ENCODE results near the gene DNAJC25.

DNAJC25 gene

GRCh38 chr9:111605041-111605559 is 26.0 kb upstream of the DNAJC25 start:
- WGBS = over 99% methylated on average over 6 of the region's 9 CpGs

GRCh38 chr9:111610149-111610548 is 21.0 kb upstream of the DNAJC25 start:
- Histone ChIP-seq H3K23ac (ENCODE audit: low read length in 2 of 2) (no peak overlapping the region), H4K91ac (ENCODE audit: low read length) (no peak overlapping the region), H3K4me1 (ENCODE audit: control insufficient read depth, insufficient read depth, low read depth, low read length) (no peaks in the 10 kb centered on the region), H3K79me1 (replicated peaks; ENCODE audit: low read length, poor library complexity, severe bottlenecking) (no peaks in the 10 kb centered on the region), H2AK5ac (ENCODE audit: low read length, severe bottlenecking) (no peak overlapping the region), H2BK15ac (ENCODE audit: low read depth, poor library complexity, severe bottlenecking) (no peak overlapping the region), H3K18ac (ENCODE audit: low read depth in 1 of 2, low read length in 2 of 2) (no peak overlapping the region), H3K27ac (ENCODE audit: low read length, poor library complexity, severe bottlenecking) (no peak overlapping the region), H3K4me2 (ENCODE audit: low read length, poor library complexity, severe bottlenecking) (no peak overlapping the region), H2BK120ac (ENCODE audit: low read depth, low read length) (no peak overlapping the region), H3K27me3 (ENCODE audit: control insufficient read depth in 1 of 2, insufficient read depth in 1 of 2, low read length in 2 of 2) (peaks cover 9 to 36% of the 10 kb centered on the region in 2 experiments), H3K9ac (ENCODE audit: low read length) (no peak overlapping the region), H3K14ac (ENCODE audit: low read length in 2 of 2) (no peak overlapping the region), H2BK5ac (ENCODE audit: low read depth, low read length, poor library complexity, severe bottlenecking) (no peak overlapping the region), H3K4ac (ENCODE audit: low read depth in 1 of 2, low read length in 2 of 2) (no peak overlapping the region), H2AFZ (ENCODE audit: low read depth, low read length) (no peak overlapping the region), H3K9me3 (ENCODE audit: control insufficient read depth, low read length) (no peaks in the 10 kb centered on the region), H4K8ac (ENCODE audit: low read length) (no peak overlapping the region), H2BK12ac (ENCODE audit: low read length in 2 of 2) (no peak overlapping the region), H3K36me3 (ENCODE audit: control insufficient read depth in 1 of 2, insufficient read depth in 2 of 2, low read depth in 1 of 2, low read length in 2 of 2) (no peaks in the 10 kb centered on the region), H3K4me3 (ENCODE audit: insufficient read depth in 1 of 2, low read depth in 1 of 2, low read length in 2 of 2) (no peak overlapping the region)
- WGBS = 62% methylated on average over 5 of the region's 5 CpGs
- DNase-seq = no peak

More at GRCh38 chr9:111605041-111605559, 26.0 kb upstream of the DNAJC25 start:
- Histone ChIP-seq H3K4ac (ENCODE audit: low read depth in 1 of 2, low read length in 2 of 2) (no peak overlapping the region), H3K4me3 (ENCODE audit: insufficient read depth in 1 of 2, low read depth in 1 of 2, low read length in 2 of 2) (no peak overlapping the region), H3K18ac (ENCODE audit: low read depth in 1 of 2, low read length in 2 of 2) (no peak overlapping the region), H3K27me3 (ENCODE audit: control insufficient read depth in 1 of 2, insufficient read depth in 1 of 2, low read length in 2 of 2) (peaks cover 0 to 12% of the 10 kb centered on the region in 2 experiments), H4K8ac (ENCODE audit: low read length) (no peak overlapping the region), H2AFZ (ENCODE audit: low read depth, low read length) (no peak overlapping the region), H2AK5ac (ENCODE audit: low read length, severe bottlenecking) (no peak overlapping the region), H2BK12ac (ENCODE audit: low read length in 2 of 2) (no peak overlapping the region), H2BK5ac (ENCODE audit: low read depth, low read length, poor library complexity, severe bottlenecking) (no peak overlapping the region), H3K14ac (ENCODE audit: low read length in 2 of 2) (no peak overlapping the region), H3K9me3 (ENCODE audit: control insufficient read depth, low read length) (no peaks in the 10 kb centered on the region), H3K23ac (ENCODE audit: low read length in 2 of 2) (no peak overlapping the region), H3K9ac (ENCODE audit: low read length) (no peak overlapping the region), H2BK120ac (ENCODE audit: low read depth, low read length) (no peak overlapping the region), H3K4me2 (ENCODE audit: low read length, poor library complexity, severe bottlenecking) (no peak overlapping the region), H3K27ac (ENCODE audit: low read length, poor library complexity, severe bottlenecking) (no peak overlapping the region), H3K79me1 (replicated peaks; ENCODE audit: low read length, poor library complexity, severe bottlenecking) (no peaks in the 10 kb centered on the region), H3K36me3 (ENCODE audit: control insufficient read depth in 1 of 2, insufficient read depth in 2 of 2, low read depth in 1 of 2, low read length in 2 of 2) (no peaks in the 10 kb centered on the region), H2BK15ac (ENCODE audit: low read depth, poor library complexity, severe bottlenecking) (no peak overlapping the region), H4K91ac (ENCODE audit: low read length) (no peak overlapping the region), H3K4me1 (ENCODE audit: control insufficient read depth, insufficient read depth, low read depth, low read length) (peaks cover 1% of the 10 kb centered on the region)
- no peak for DNase-seq

- Histone ChIP-seq H3K9ac (ENCODE audit: low read length) (no peak overlapping the region), H3K27ac (ENCODE audit: low read length, poor library complexity, severe bottlenecking) (no peak overlapping the region), H4K91ac (ENCODE audit: low read length) (no peak overlapping the region)
Measured at GRCh38 chr9:111610845-111611244, 20.3 kb upstream of the DNAJC25 start.

GRCh38 chr9:111613436-111614040 is 17.6 kb upstream of the DNAJC25 start:
- no peak overlapping the region for H3K14ac ChIP-seq (ENCODE audit: low read length in 2 of 2)
- no peak overlapping the region for H2AFZ ChIP-seq (ENCODE audit: low read depth, low read length)
- H2BK120ac ChIP-seq (ENCODE audit: low read depth, low read length) = no peak overlapping the region
- DNase-seq = no peak
- no peaks in the 10 kb centered on the region for H3K9me3 ChIP-seq (ENCODE audit: control insufficient read depth, low read length)
- H2BK5ac ChIP-seq (ENCODE audit: low read depth, low read length, poor library complexity, severe bottlenecking) = no peak overlapping the region
- H3K4ac ChIP-seq (ENCODE audit: low read depth in 1 of 2, low read length in 2 of 2) = no peak overlapping the region
- H3K4me3 ChIP-seq (ENCODE audit: insufficient read depth in 1 of 2, low read depth in 1 of 2, low read length in 2 of 2) = no peak overlapping the region
- H2BK15ac ChIP-seq (ENCODE audit: low read depth, poor library complexity, severe bottlenecking) = no peak overlapping the region
- H2BK12ac ChIP-seq (ENCODE audit: low read length in 2 of 2) = no peak overlapping the region
- H4K91ac ChIP-seq (ENCODE audit: low read length) = no peak overlapping the region
- no peak overlapping the region for H3K9ac ChIP-seq (ENCODE audit: low read length)
- H4K8ac ChIP-seq (ENCODE audit: low read length) = no peak overlapping the region
- WGBS = 89% methylated on average over 3 of the region's 4 CpGs
- H3K4me1 ChIP-seq (ENCODE audit: control insufficient read depth, insufficient read depth, low read depth, low read length) = no peaks in the 10 kb centered on the region
- H3K27ac ChIP-seq (ENCODE audit: low read length, poor library complexity, severe bottlenecking) = no peak overlapping the region
- no peak overlapping the region for H3K18ac ChIP-seq (ENCODE audit: low read depth in 1 of 2, low read length in 2 of 2)
- peaks cover 11 to 47% of the 10 kb centered on the region in 2 experiments for H3K27me3 ChIP-seq (ENCODE audit: control insufficient read depth in 1 of 2, insufficient read depth in 1 of 2, low read length in 2 of 2)
- H3K4me2 ChIP-seq (ENCODE audit: low read length, poor library complexity, severe bottlenecking) = no peak overlapping the region
- H3K36me3 ChIP-seq (ENCODE audit: control insufficient read depth in 1 of 2, insufficient read depth in 2 of 2, low read depth in 1 of 2, low read length in 2 of 2) = no peaks in the 10 kb centered on the region
- H3K23ac ChIP-seq (ENCODE audit: low read length in 2 of 2) = no peak overlapping the region
- no peaks in the 10 kb centered on the region for H3K79me1 ChIP-seq (replicated peaks; ENCODE audit: low read length, poor library complexity, severe bottlenecking)
- no peak overlapping the region for H2AK5ac ChIP-seq (ENCODE audit: low read length, severe bottlenecking)

More at GRCh38 chr9:111610845-111611244, 20.3 kb upstream of the DNAJC25 start:
- H3K4me1 ChIP-seq (ENCODE audit: control insufficient read depth, insufficient read depth, low read depth, low read length) = no peaks in the 10 kb centered on the region
- no peak overlapping the region for H3K4ac ChIP-seq (ENCODE audit: low read depth in 1 of 2, low read length in 2 of 2)
- no peak overlapping the region for H3K4me3 ChIP-seq (ENCODE audit: insufficient read depth in 1 of 2, low read depth in 1 of 2, low read length in 2 of 2)
- H2BK5ac ChIP-seq (ENCODE audit: low read depth, low read length, poor library complexity, severe bottlenecking) = no peak overlapping the region
- H2BK15ac ChIP-seq (ENCODE audit: low read depth, poor library complexity, severe bottlenecking) = no peak overlapping the region
- 83% methylated on average over 7 of the region's 7 CpGs for WGBS
- H3K9me3 ChIP-seq (ENCODE audit: control insufficient read depth, low read length) = no peaks in the 10 kb centered on the region
- no peak for DNase-seq
- H3K79me1 ChIP-seq (replicated peaks; ENCODE audit: low read length, poor library complexity, severe bottlenecking) = no peaks in the 10 kb centered on the region
- no peak overlapping the region for H2BK120ac ChIP-seq (ENCODE audit: low read depth, low read length)
- H3K27me3 ChIP-seq (ENCODE audit: control insufficient read depth in 1 of 2, insufficient read depth in 1 of 2, low read length in 2 of 2) = peaks cover 11 to 43% of the 10 kb centered on the region in 2 experiments
- no peak overlapping the region for H4K8ac ChIP-seq (ENCODE audit: low read length)
- no peak overlapping the region for H2AFZ ChIP-seq (ENCODE audit: low read depth, low read length)
- H3K36me3 ChIP-seq (ENCODE audit: control insufficient read depth in 1 of 2, insufficient read depth in 2 of 2, low read depth in 1 of 2, low read length in 2 of 2) = no peaks in the 10 kb centered on the region
- H3K4me2 ChIP-seq (ENCODE audit: low read length, poor library complexity, severe bottlenecking) = no peak overlapping the region
- no peak overlapping the region for H2BK12ac ChIP-seq (ENCODE audit: low read length in 2 of 2)
- no peak overlapping the region for H3K23ac ChIP-seq (ENCODE audit: low read length in 2 of 2)
- no peak overlapping the region for H3K18ac ChIP-seq (ENCODE audit: low read depth in 1 of 2, low read length in 2 of 2)
- H2AK5ac ChIP-seq (ENCODE audit: low read length, severe bottlenecking) = no peak overlapping the region
- H3K14ac ChIP-seq (ENCODE audit: low read length in 2 of 2) = no peak overlapping the region
